NCI-H1436 treated with DMSO at 0.1 percent for 48 hours (cell line): ENCODE data around the gene SLC41A3.
"Not testable (repeated sequence)": the region's sequence is repeated elsewhere in the genome, so short reads cannot be mapped to it uniquely, and the experiment has no call there.

Experiments used
- DNase-seq: peaks from one replicate; lab custom pipeline; 2025; lab: John Stamatoyannopoulos, UW

The SLC41A3 gene

GRCh38 chr3:125957674-125958510, 126.0 kb downstream of the SLC41A3 start:
- DNase-seq: no peak

GRCh38 chr3:125957020-125957419, 126.9 kb downstream of the SLC41A3 start:
- not testable (repeated sequence) for DNase-seq
